ENCODE data around the gene SDK2.

- TF ChIP-seq POLR2A (IDR thresholded peaks at IDR 0.05): no peak
- TF ChIP-seq, protein P1, sequence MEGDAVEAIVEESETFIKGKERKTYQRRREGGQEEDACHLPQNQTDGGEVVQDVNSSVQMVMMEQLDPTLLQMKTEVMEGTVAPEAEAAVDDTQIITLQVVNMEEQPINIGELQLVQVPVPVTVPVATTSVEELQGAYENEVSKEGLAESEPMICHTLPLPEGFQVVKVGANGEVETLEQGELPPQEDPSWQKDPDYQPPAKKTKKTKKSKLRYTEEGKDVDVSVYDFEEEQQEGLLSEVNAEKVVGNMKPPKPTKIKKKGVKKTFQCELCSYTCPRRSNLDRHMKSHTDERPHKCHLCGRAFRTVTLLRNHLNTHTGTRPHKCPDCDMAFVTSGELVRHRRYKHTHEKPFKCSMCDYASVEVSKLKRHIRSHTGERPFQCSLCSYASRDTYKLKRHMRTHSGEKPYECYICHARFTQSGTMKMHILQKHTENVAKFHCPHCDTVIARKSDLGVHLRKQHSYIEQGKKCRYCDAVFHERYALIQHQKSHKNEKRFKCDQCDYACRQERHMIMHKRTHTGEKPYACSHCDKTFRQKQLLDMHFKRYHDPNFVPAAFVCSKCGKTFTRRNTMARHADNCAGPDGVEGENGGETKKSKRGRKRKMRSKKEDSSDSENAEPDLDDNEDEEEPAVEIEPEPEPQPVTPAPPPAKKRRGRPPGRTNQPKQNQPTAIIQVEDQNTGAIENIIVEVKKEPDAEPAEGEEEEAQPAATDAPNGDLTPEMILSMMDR (IDR thresholded peaks at IDR 0.05): no peak
These were observed 26.7 kb downstream of the SDK2 start for GRCh38 chr17:73617501-73617900.

All from thyroid gland (tissue), 4 donors.